Activated CD4-positive, alpha-beta T cell treated with anti-CD3 and anti-CD28 coated beads for 48 hours (primary cell): ENCODE data around the gene PKNOX2.

ENCODE experiments used
- DNase-seq: peaks from one replicate; pipeline ENCODE4 v3.0.0-alpha.2; 2020

PKNOX2 gene

DNA sequence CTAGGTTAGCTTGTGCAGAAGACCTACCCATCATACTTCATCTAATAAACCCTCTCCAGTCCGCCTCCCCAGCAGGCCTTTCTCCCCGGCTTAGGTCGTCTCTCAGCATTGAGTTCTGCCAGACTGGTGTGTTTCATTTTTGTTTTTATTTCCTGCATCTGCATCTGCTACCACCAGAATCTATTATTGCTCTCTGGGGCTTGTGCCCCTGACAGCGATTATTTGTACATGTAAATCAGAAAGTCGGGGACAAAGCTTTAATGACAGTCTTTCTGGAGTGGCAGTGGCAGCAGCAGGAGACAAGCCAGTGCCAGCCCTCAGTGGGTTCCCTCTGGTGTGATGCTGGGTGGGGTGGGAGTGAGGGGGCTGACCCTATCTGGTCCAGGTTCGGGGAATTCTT is 127.5 kb downstream of the PKNOX2 start:
- no peak for DNase-seq

DNA sequence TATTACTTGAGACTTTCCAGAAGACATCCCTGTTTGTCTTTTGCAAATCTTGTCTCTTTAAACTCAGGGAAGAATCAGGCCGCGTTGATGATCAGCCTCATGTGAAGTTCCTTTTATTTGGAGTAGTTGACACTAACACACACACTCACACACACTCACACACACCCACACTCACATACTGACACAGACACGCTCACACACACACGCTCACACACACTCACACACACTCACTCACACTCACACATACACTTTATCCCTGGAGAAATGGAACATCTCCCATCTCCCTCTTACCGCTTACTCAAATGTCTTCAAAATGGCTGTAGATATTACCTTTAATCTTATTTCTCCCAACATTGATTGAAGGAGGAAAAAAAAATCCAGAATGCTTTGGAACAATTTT is 129.0 kb downstream of the PKNOX2 start:
- no peak for DNase-seq

DNA sequence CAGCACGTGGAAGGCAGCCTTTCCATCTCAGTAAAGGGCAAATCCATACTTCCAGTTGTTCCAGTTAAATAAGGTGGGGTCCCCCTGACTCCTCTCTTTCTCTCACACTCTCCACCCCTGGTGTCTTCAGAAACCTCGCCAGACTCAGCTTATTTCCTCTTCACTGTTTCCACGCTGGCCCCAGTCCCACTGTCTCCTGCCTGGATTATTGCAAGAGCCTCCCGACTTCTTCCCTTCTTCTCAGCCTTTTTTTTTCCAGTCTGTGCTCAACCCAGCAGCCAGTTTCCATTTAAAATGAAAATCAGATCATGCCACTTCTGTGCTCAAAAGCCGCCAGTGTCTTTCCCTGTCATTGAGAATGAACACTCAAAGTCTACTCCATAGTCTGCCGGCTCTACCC is 131.4 kb downstream of the PKNOX2 start:
- DNase-seq = no peak

DNA sequence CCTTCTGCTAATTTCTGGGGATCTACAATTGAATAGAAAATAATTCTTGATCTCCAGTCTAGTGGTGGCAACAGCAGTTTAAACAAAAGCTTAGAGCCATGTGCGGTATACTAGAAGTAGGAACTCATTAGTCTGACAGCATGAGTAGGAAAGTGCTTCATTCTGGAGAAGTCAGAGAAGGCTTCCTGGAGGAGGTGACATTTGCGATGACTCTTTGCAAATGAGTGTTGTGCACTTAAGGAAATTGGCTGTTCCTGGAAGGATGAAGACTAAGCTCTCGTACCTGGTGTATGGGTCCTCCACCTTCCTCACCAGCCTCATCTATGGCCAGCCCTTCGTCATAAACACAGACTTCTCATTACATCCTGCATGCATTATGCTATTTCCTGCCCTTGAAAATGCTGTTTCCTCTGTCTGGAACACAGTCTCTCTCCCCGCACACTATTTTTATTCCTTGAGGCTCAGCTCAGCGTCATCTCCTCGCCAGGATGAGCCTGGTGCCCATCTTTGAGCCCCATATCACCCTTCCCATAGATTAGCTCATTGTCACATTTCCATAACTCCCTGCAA is 132.9 kb downstream of the PKNOX2 start:
- DNase-seq = no peak

DNA sequence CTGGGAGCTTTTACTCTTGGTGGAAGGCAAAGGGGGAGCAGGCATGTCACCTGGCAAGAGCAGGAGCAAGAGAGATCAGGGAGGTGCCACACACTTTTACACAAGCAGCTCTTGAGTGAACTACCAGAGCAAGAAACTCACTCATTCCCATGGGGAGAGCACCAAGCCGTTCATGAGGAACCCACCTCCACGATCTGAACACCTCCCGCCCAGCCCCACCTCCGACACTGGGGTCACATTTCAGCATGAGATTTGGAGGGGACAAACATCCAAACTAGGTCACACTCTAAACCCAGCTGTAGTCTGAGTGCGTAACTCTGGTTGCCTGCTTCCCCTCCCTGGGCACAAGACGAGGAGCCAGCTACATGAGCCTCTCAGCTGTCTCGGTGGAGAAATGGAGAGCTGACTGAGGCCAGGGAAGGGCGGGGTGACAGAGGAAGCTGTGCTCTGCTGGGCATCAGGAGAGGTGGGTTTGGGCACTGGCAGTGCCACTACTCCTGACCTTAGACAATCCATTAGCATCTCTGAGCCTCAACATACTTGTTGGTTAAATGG is 134.6 kb downstream of the PKNOX2 start:
- DNase-seq = no peak

DNA sequence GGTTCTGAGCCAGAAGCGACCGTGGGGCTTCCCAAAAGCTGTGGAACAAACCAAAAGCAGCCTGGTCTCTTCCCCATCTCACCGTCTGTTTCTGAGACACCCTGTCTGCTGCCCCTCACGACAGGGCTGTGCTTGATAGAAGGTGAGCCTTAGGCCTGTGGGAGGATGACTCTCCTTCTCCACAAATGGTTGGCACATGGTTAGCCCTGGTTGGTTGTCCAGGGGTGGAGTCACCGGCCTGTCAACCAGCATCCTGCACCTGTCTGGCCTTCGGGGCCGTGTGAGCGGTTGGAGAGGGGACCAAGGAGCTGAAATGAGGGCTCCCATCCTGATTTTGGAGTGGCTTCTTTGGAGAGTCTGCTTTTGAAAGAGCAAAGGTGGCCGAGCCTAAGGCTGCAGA is 135.3 kb downstream of the PKNOX2 start:
- DNase-seq = no peak

DNA sequence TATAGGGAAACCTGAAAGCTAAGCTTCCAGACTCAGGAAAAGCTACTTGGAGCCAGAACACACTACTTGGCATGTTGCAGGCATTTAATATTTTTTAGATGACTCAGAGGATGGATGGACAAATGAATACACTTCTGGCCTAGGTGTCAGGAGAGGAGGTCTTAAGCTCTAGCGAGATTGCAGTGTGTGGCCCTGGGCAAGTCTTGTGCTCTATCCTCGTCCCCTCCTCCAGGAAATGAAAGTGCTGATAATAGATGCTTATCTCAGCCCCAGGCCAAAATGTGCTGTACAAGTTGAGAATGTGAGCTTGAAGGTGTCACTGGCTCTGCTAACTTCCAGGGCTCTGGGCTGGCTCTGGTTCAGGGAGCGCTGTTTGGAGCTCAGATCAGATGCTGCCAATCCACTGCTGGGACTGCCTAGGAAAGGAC is 136.3 kb downstream of the PKNOX2 start:
- DNase-seq = no peak

DNA sequence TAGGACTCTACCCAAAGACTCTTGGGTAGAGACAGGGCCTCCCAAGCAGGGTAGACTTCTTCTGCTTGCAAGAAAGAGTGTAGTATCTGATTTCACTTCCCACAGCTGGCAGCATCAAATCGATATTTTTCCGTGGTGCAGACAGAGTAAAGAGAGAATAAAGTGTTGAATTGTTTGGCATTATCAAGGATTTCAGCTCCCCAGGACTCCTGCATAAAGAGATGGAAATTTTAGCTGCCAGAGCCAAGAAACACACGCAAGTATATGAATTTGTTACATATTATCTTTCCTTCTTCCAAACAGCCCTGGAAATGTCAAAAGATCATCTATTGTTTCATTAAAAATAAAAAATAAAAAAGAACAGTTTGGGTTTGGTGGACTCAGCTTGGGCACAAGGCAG is 136.8 kb downstream of the PKNOX2 start:
- no peak for DNase-seq

DNA sequence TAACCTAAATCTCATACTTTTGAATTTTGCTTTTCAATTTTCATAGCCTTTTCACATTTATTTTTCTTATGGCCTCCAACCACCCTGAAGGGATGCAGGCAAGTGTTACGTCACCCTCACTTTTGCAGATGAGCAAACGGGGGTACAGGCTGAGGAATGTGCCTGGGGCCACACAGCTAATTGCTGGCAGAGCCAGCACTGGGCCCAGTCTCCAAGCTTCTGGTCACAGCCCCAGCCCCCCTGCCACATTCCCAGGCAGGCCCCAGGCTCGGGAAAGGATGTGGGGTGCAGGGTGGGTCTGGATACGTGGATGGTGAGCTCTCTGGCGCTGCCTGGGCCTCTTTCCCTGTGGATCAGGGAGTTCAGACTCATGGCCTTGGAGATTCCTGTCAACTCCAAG is 138.6 kb downstream of the PKNOX2 start:
- DNase-seq = no peak

DNA sequence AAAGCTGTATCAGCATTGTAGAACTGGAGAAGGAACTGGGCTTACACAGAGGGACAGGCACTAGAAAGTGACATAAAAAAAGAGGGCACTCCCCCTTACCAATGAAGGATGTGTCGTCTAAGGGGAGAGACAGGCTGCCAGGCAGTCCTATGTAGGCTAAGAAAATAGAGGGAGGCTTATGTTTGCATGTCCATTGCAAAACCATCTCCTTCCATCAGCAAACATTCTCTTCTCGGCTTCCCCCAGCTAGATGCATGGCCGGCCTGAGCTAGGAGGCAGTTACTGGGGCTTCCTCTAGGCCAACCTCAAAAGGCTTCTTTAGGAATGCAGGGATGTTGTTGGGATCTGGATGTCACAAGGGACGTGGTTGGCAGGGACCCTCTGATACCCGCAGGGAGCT is 139.1 kb downstream of the PKNOX2 start:
- no peak for DNase-seq

DNA sequence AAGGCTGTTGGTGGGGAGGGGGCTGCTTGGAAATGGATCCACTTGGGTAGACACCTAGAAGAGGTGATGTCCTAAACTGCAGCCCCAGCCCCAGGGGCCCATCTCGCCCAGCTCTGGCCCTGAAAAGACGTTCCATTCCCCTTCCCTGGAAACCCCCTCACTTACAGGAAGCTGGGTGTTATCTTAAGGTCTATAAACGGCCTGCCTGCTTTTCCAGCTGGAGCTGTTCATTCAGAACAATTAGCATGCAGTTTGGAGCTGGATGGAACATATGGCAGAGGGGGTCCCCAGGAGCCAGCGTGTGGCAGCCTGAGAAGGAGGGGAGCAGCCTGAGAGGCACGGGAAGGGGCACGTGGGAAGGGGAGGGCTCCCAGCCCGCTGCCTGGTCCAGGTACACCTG is 139.6 kb downstream of the PKNOX2 start:
- DNase-seq = no peak

DNA sequence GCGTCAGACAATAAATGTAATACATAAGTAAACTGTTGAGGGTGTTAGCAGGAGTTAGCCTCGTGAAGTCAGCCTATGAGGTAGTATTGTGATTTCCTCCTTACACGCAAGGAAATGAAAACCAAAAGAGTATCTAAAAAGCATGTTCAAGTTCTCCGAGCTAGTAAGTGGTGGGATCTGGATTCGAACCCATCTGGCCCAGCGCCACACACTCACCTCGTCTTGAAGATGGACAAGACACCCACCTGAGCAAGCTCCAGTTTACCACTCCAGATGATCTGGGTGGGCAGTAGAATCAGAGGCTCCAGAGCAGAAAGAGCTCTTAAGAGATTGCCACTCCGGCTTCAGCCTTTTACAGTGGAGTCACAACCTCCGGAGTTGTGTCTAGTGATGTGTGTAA is 140.3 kb downstream of the PKNOX2 start:
- DNase-seq = no peak

DNA sequence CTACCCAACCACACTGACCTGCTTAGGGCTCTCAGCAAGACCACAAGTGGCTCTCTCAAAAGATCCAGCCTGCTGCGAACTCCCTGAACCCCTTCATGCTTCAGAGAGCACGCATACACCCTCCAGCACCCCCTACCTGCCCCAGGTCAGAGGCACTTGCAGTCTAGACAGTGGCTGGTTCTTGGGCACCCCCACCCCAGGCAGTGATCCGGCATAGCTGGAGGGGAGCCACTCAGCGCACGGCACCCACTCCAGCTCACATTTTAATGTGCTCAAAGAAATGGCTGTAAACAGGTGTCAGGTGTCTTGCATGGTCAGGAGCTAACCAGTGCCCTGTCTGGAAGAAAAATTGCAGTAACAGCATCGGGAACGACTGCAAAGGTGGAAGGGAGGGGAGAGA is 140.8 kb downstream of the PKNOX2 start:
- no peak for DNase-seq

DNA sequence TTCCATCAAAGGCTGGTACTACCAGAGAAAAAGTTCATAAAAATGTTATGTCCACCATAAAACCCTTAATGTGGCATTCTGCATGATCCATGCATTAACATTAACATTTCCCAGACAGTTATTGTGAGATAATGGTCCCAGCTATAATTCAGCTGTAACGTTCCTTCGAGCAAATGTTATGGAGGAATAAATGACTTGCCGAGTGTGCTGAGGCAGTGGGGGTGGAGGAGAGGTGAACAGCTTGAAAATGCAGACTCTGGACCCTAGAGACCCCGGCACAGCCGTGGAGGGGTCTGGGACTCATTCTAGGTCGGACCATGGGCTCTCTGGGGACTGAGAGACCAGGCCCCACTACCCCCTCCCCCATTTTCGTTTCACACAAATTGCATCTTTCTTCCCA is 141.9 kb downstream of the PKNOX2 start:
- no peak for DNase-seq

DNA sequence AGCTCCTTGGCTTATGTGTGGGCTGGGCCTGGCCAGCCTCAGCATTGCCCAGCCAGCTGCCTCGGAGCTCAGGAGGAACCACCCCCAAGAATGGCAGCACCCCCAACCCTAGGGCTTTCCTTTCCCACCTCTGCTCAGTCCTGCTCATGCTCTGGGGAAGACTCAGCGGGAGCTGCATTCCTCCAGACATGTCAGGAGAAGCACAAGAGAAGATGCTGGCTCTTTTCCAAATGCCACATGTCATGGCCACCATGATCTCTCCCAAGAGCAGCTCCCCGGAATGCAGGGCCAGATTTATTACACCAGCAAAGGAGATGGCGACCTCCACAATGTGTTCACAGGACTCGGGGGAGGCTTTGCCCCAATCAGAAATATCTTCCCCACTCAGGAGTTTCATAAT is 143.7 kb downstream of the PKNOX2 start:
- DNase-seq = no peak

DNA sequence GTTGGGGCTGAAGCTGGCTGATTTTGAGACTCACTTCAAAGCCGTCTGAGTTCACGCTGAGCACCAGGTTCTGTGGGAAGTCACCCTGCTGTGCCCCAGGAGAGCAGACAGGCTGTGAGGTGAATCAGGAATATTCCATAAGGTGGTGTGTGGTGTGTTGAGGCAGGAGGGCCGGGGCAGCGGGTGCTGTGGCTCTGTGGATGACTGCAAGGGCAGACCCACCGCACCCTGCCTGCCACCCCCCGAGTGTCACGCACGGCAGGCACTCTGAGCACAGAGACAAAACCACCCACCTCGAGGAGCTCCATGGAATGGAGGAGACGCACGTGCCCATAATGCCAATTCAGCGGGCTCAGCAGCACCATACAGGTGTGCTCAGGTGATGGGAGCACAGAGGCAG is 147.8 kb downstream of the PKNOX2 start:
- no peak for DNase-seq

DNA sequence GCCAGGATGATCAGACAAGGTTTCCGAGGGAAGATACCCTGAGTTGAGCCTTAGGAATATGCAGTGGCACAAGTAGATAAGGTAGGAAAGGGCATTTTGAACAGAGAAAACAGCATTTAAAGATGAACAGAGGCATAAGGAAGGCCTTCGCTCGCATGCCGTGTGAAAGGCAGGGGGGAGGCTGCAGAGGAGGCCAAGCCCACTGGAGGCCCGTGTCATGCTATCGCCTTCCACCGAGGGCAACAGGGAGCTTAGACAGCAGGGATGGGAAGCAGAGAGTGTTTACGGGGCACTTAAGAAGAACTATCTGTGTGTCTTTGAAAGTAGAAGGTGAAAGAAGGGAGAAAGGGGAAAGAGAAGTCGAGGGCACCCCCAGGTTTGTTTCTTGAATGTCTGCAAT is 148.3 kb downstream of the PKNOX2 start:
- no peak for DNase-seq

DNA sequence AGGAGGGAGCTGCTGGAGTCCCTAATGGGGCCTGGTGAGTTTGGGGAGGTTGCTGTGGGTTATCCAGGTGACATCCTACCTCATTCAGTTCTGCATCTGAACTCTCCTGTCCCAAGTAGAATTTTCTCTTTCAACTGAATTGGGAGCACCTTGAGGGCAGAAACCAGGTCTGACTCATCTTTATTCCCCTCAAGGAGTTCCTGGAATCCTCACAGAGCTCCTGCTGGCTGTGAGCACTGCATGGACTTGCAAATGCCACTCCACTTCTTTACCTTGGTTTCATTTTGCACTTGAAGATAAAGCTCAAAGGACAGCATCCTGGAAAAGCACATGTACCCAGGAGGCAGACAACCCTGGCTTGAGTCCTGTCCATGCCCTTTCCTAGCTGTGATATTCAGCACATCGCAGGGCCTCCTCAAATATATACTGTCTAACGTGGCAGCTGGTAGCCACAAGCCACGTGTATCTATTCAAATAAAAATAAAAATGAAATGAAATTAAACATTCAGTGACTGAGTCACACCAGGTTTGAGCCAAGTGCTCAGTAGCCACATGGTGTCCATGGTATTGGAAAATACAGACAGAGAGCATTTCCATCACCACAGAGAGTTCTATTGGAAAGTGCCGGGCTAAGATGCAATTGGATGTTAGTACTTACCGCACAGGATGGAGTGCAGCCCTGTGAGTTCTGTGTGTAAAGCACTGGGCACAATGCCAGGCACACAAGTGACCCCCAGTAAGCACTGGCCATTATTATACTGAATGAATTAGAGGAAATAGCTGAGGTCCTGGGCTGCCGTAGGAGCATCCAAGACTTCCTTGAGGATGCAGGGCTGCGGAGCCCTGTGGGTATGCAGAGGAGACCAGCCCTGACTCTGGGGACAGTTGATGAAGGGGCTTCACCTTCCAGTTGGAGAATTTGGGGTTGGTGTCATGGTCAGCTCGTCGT is 149.0 kb downstream of the PKNOX2 start:
- DNase-seq = no peak

DNA sequence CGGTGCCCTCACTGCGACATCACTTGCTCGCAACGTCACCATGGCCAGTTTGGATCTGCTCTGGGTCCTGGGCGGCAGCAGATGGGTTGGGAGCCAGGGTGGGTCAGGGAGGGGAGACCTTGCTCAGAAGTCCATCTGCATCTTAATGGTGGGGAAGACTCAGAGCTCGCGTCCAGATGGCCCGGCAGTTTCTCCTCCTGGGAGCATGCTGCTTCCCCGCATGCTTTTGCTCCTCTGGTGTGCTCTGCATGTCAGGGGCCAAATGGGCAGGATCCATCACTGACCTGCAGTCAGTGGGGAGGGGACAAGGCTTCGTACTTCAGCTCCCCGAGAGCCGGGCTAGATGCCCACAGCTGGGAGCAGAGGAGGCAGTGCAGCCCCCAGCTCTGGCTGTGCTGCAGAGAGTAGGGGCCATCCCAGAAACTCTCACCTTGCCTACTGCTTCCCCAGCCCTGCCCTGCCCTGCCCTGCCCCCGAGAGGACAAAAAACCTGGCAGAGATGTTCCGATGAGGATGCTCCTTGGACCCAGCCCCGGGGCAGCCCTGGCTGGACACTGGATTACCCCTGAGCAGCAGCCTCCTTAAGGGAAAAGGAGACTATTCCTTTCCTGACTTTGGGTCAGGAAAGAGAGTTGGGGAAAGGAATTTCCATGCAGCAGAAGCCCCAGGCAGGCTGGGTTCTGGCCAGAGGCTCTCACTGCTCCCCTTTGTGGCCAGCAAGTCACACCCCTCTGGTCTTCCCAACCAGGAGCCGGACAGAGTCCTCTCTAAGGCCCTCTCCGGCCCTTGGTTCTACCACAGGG is 149.9 kb downstream of the PKNOX2 start:
- no peak for DNase-seq

DNA sequence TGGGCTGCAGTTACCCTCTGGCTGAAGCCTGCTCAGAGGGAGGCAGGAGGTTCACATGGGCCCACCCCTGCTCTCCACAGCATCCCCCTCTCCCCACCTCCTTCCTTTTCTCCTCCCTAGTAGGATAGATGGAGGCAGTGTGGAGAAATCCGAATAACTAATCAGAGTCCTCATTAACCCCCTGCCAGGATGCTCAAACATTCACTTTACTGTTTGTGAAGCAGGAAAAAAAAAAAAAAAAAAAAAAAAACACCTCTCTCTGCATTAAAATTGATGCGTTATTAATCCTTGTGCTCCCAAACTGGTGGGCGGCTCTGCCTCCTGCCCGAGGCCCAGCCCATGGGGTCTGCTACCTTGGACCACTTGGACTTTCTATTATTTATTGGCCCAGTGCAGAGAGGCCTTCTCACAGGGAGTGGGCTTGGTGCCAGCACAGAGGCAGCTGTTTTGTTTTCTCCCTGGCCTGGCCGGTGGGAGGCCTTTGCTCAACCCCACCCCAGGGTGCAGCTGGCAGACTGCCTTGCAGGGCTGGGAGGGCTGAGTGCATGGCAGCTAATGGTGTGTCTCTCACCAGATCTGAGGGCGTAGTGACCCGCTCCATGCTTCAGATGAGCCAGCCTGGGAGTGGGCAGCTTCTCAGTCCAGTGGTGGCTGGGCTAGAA is 150.7 kb downstream of the PKNOX2 start:
- DNase-seq = no peak

DNA sequence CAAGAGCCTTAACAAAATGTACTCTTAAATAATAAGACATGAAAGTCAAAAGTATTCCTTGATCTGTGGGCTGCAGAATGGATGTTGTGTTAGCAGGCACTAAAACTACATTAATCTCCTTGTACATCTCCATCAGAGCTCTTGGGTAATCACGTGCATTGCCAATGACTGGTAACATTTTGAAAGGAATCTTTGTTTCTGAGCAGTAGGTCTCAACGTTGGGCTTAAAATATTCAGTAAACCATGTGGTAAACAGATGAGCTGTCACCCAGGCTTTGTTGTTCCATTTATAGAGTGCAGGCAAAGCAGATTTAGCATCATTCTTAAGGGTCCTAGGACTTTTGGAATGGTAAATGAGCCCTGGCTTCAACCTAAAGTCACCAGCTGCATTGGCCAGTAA is 152.9 kb downstream of the PKNOX2 start:
- DNase-seq = no peak

DNA sequence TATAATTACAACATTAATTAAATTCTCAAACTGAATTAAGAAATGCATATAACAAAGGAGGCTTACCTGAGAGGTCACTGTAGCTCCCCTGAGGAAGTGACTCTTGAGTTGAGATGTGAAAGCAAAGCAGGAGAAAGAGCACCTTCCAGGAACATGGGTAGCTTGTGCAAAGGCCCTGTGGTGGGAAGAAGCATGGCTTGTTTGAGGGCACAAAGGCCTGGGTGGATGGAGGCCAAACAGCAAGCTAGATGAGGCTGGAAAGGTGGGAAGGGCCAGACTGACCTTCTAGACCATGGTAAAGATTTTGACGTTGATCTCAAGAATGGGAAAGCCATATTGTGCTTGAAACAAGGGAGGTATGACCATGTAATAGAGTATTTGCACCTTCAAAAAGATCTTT is 155.1 kb downstream of the PKNOX2 start:
- no peak for DNase-seq
